HG03139 (cell line): ENCODE measurements around the gene PANX2.
"Not testable (repeated sequence)": the region's sequence is repeated elsewhere in the genome, so short reads cannot be mapped to it uniquely, and the experiment has no call there.

Source experiments
- ATAC-seq: cut with Tn5 transposase; IDR thresholded peaks from one replicate; pipeline ENCODE4 v1.9.1; 2021; ENCODE audit not compliant: unreplicated experiment

The PANX2 gene

GRCh38 chr22:50170453-50171318 is at the start of gene PANX2:
Gene PANX2 (plus strand): TSS chr22:50170731. CDS start chr22:50170731, 0 bp downstream.
- no peak for ATAC-seq

- no peak for ATAC-seq
Measured at GRCh38 chr22:50121202-50121740, 49.3 kb upstream of the PANX2 start.

GRCh38 chr22:50123119-50123518 is 47.4 kb upstream of the PANX2 start:
- ATAC-seq: no peak

GRCh38 chr22:50125029-50125428 is 45.5 kb upstream of the PANX2 start:
- no peak for ATAC-seq

- no peak for ATAC-seq
Measured at GRCh38 chr22:50129121-50129736, 41.3 kb upstream of the PANX2 start.

- ATAC-seq: no peak
Measured at GRCh38 chr22:50131894-50132293, 38.6 kb upstream of the PANX2 start.

GRCh38 chr22:50134481-50134880 is 36.0 kb upstream of the PANX2 start:
- ATAC-seq: no peak

GRCh38 chr22:50136581-50137015 is 33.9 kb upstream of the PANX2 start:
- no peak for ATAC-seq

- not testable (repeated sequence) for ATAC-seq
Measured at GRCh38 chr22:50137277-50137676, 33.3 kb upstream of the PANX2 start.

- no peak for ATAC-seq
Measured at GRCh38 chr22:50138041-50138440, 32.5 kb upstream of the PANX2 start.

GRCh38 chr22:50138988-50139387 is 31.5 kb upstream of the PANX2 start:
- ATAC-seq: no peak

GRCh38 chr22:50139843-50140415 is 30.6 kb upstream of the PANX2 start:
- ATAC-seq: no peak

- ATAC-seq: no peak
Measured at GRCh38 chr22:50140615-50141014, 29.9 kb upstream of the PANX2 start.

- ATAC-seq: no peak
Measured at GRCh38 chr22:50141462-50141861, 29.1 kb upstream of the PANX2 start.

GRCh38 chr22:50141891-50142363 is 28.6 kb upstream of the PANX2 start:
- ATAC-seq: no peak

GRCh38 chr22:50143096-50143495 is 27.4 kb upstream of the PANX2 start:
- ATAC-seq: no peak

GRCh38 chr22:50144005-50144614 is 26.4 kb upstream of the PANX2 start:
- ATAC-seq: no peak

GRCh38 chr22:50145721-50146438 is 24.7 kb upstream of the PANX2 start:
- ATAC-seq: no peak

- no peak for ATAC-seq
Measured at GRCh38 chr22:50146439-50147238, 23.9 kb upstream of the PANX2 start.
